Ishikawa (cell line): ENCODE measurements around the gene BBIP1.

Source experiments
- CEBPB ChIP-seq: IDR thresholded peaks from 2 replicates; pipeline ENCODE4 v1.6.1; 2012
- CREB1 ChIP-seq: IDR thresholded peaks from 2 replicates; pipeline ENCODE4 v1.6.1; 2012; ENCODE audit warnings: low read depth
- EGR1 ChIP-seq: IDR thresholded peaks from 2 replicates; pipeline ENCODE4 v1.6.1; 2012
- EP300 ChIP-seq: IDR thresholded peaks from 2 replicates; pipeline ENCODE4 v1.6.1; 2012; ENCODE audit warnings: borderline replicate concordance
- FOXM1 ChIP-seq: IDR thresholded peaks from 2 replicates; pipeline ENCODE4 v1.6.1; 2012; ENCODE audit warnings: low read depth, borderline replicate concordance
- MAX ChIP-seq: IDR thresholded peaks from 2 replicates; pipeline ENCODE4 v1.6.1; 2012
- NFIC ChIP-seq: IDR thresholded peaks from 2 replicates; pipeline ENCODE4 v1.6.1; 2012
- RAD21 ChIP-seq: IDR thresholded peaks from 2 replicates; pipeline ENCODE4 v1.6.1; 2012; ENCODE audit warnings: low read depth
- REST ChIP-seq: IDR thresholded peaks from 2 replicates; pipeline ENCODE4 v1.6.1; 2012; ENCODE audit warnings: low read depth, mild to moderate bottlenecking
- TAF1 ChIP-seq: IDR thresholded peaks from 2 replicates; pipeline ENCODE4 v1.6.1; 2012; ENCODE audit warnings: low read depth, mild to moderate bottlenecking
- TCF12 ChIP-seq: IDR thresholded peaks from 2 replicates; pipeline ENCODE4 v1.6.1; 2012; ENCODE audit warnings: low read depth
- TEAD4 ChIP-seq: IDR thresholded peaks from 2 replicates; pipeline ENCODE4 v1.6.1; 2012
- USF1 ChIP-seq: IDR thresholded peaks from 2 replicates; pipeline ENCODE4 v1.6.1; 2012
- YY1 ChIP-seq: IDR thresholded peaks from 2 replicates; pipeline ENCODE4 v1.6.1; 2012; ENCODE audit warnings: low read depth
- ZBTB7A ChIP-seq: IDR thresholded peaks from 2 replicates; pipeline ENCODE4 v1.6.1; 2012; ENCODE audit warnings: low read depth

Gene BBIP1

GRCh38 chr10:110916554-110917346 lies 2.2 kb downstream of the BBIP1 start:
- TF ChIP-seq NFIC, result no peak

- no peak for TF ChIP-seq RAD21
- TF ChIP-seq TCF12, result no peak
- TF ChIP-seq MAX, result no peak
- TF ChIP-seq REST, result no peak
- TF ChIP-seq USF1, result no peak
- no peak for TF ChIP-seq CREB1
- TF ChIP-seq ZBTB7A, result no peak
- TF ChIP-seq CEBPB, result no peak
- TF ChIP-seq YY1, result no peak
- no peak for TF ChIP-seq TEAD4
- no peak for TF ChIP-seq EP300
- TF ChIP-seq FOXM1, result no peak
- TF ChIP-seq EGR1, result no peak
- no peak for TF ChIP-seq NFIC
- TF ChIP-seq TAF1, result no peak
These were observed 3.9 kb downstream of the BBIP1 start for GRCh38 chr10:110915035-110915434.

- no peak for TF ChIP-seq NFIC
- TF ChIP-seq CEBPB, result no peak
- no peak for TF ChIP-seq USF1
- no peak for TF ChIP-seq MAX
- no peak for TF ChIP-seq TCF12
- no peak for TF ChIP-seq EGR1
- no peak for TF ChIP-seq TAF1
- no peak for TF ChIP-seq ZBTB7A
These were observed 4.5 kb downstream of the BBIP1 start for GRCh38 chr10:110914431-110914830.

- TF ChIP-seq TAF1, result no peak
- TF ChIP-seq EGR1, result no peak
- TF ChIP-seq MAX, result no peak
- no peak for TF ChIP-seq REST
- no peak for TF ChIP-seq CEBPB
- no peak for TF ChIP-seq USF1
- TF ChIP-seq TEAD4, result no peak
- no peak for TF ChIP-seq CREB1
- no peak for TF ChIP-seq YY1
- TF ChIP-seq TCF12, result no peak
- no peak for TF ChIP-seq EP300
- TF ChIP-seq RAD21, result no peak
- TF ChIP-seq FOXM1, result no peak
- TF ChIP-seq ZBTB7A, result no peak
- no peak for TF ChIP-seq NFIC
These were observed 6.6 kb downstream of the BBIP1 start for GRCh38 chr10:110912374-110912773.

- no peak for TF ChIP-seq EP300
- no peak for TF ChIP-seq TEAD4
- no peak for TF ChIP-seq TAF1
- TF ChIP-seq YY1, result no peak
These were observed 8.8 kb downstream of the BBIP1 start for GRCh38 chr10:110910138-110910537.
